ENCODE data around the gene PDE11A. TPM values are rescaled to one million over a fixed set of nuclear protein-coding genes. Genes with fewer than 3 reads are reported as not detected.
"Not testable (repeated sequence)": the region's sequence is repeated elsewhere in the genome, so short reads cannot be mapped to it uniquely, and the experiment has no call there.

PDE11A gene
- total and polyA plus RNA-seq, 9 donors: 0.15 to 2.0 (median 0.42) TPM; not detected in 1

DNA sequence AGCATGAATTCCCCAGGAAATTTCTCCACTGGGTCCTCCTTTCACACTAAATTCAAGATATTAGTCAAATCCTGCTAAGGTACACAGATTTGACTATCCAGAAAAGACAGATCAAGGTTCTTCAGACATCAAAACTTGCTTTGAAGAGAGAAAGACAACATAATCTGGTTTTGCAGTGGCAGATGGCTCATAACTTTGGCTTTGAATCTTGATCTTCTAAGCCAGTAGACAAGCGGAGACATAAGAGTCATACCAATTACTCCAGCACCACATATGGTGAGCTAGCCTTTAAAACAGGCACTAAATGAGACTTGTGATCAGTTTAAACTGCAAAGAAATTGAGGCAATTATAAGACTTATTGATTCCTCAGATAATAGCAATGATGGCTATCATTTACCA lies 29.3 kb downstream of the PDE11A start:
- no peaks in the 10 kb centered on the region for H3K36me3 ChIP-seq
- no peaks in the 10 kb centered on the region for H3K27me3 ChIP-seq
- intact Hi-C loops (cut with DNase I): no loop called here
- DNase-seq: no peak
- no peak overlapping the region for H3K27ac ChIP-seq
- no peaks in the 10 kb centered on the region for H3K4me1 ChIP-seq (ENCODE audit: insufficient read depth)
- H3K4me3 ChIP-seq: no peak overlapping the region
- no peaks in the 10 kb centered on the region for H3K9me3 ChIP-seq
- WGBS, 3 donors: 82 to 95% (median 94%) methylated on average over 1 of the region's 1 CpG
- TF ChIP-seq, protein P1, sequence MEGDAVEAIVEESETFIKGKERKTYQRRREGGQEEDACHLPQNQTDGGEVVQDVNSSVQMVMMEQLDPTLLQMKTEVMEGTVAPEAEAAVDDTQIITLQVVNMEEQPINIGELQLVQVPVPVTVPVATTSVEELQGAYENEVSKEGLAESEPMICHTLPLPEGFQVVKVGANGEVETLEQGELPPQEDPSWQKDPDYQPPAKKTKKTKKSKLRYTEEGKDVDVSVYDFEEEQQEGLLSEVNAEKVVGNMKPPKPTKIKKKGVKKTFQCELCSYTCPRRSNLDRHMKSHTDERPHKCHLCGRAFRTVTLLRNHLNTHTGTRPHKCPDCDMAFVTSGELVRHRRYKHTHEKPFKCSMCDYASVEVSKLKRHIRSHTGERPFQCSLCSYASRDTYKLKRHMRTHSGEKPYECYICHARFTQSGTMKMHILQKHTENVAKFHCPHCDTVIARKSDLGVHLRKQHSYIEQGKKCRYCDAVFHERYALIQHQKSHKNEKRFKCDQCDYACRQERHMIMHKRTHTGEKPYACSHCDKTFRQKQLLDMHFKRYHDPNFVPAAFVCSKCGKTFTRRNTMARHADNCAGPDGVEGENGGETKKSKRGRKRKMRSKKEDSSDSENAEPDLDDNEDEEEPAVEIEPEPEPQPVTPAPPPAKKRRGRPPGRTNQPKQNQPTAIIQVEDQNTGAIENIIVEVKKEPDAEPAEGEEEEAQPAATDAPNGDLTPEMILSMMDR (IDR thresholded peaks at IDR 0.05): no peak
- TF ChIP-seq POLR2A (IDR thresholded peaks at IDR 0.05): no peak
- no peak for TF ChIP-seq EP300 (IDR thresholded peaks at IDR 0.05)

DNA sequence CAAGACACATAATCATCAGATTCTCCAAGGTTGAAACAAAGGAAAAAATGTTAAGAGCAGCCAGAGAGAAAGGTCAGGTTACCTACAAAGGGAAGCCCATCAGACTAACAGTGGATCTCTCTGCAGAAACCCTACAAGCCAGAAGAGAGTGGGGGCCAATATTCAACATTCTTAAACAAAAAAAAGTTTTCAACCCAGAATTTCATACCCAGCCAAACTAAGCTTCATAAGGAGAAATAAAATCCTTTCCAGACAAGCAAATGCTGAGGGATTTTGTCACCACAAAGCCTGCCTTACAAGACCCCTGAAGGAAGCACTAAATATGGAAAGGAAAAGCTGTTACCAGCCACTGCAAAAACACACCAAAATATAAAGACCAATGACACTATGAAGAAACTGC lies 39.0 kb downstream of the PDE11A start:
- H3K36me3 ChIP-seq; intact Hi-C loops (cut with DNase I): not testable (repeated sequence)

DNA sequence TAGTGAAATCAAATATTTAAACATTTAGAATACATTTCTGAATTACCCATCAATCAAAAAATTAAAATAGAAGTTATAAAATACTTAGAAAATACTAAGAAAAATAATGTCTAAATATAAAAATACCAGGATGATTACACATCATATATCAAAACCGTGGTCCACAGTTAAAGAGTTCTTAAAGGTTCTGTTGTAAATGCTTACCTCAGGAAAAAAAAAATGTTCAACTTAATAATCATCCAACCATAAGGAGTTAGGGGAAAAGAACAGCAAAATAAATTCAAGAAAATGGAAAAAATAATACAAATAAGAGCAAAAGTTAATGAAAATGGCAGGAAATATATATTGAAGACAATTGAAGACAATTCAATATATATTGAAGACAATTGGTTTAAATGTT lies 43.2 kb downstream of the PDE11A start:
- WGBS, 3 donors: 67 to 80% (median 71%) methylated on average over 1 of the region's 1 CpG
- intact Hi-C loops (cut with DNase I): no loop called here
- Histone ChIP-seq H3K9me3 (no peaks in the 10 kb centered on the region), H3K36me3 (no peaks in the 10 kb centered on the region), H3K4me3 (no peak overlapping the region), H3K4me1 (ENCODE audit: insufficient read depth) (no peaks in the 10 kb centered on the region), H3K27ac (no peak overlapping the region), H3K27me3 (no peaks in the 10 kb centered on the region)
- no peak for DNase-seq
- TF ChIP-seq POLR2A (IDR thresholded peaks at IDR 0.05): no peak
- TF ChIP-seq, protein P1 (IDR thresholded peaks at IDR 0.05): no peak
- no peak for TF ChIP-seq EP300 (IDR thresholded peaks at IDR 0.05)

More for the DNA sequence above, 39.0 kb downstream of the PDE11A start:
- H3K4me1 ChIP-seq (ENCODE audit: insufficient read depth); H3K4me3 ChIP-seq; H3K27me3 ChIP-seq; H3K27ac ChIP-seq; H3K9me3 ChIP-seq; DNase-seq: not testable (repeated sequence)

DNA sequence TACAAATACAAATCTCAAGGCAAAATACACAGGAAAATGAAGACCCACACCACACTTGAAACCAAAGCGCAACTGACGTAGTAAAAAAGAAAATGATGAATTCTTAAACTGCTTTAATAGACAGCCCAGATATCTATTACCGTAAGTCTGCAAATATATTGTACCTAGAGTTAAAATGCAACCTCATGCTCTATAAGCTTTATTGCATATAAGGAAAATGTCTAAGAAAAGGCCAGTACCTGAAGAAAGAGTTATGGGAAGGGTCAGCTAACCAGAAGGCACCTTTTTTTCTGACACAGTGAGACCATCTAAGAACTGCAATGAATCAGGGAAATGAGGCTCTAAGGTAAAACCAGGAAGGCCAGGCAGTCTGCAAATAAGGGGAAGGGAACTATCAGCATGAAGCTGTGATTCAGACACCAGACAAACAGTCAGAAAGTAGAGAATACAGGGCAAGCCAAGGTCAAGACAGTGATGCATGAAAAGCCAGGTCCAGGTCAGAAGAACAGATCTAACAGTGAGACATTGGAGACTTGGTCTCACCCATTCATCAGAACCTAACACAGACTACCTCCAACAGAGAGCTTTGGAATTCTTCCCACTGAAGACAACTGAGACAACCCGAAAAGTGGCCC lies 46.9 kb downstream of the PDE11A start:
- Histone ChIP-seq H3K4me1 (ENCODE audit: insufficient read depth) (no peaks in the 10 kb centered on the region), H3K4me3 (no peak overlapping the region), H3K27ac (no peak overlapping the region), H3K9me3 (no peaks in the 10 kb centered on the region), H3K27me3 (no peaks in the 10 kb centered on the region), H3K36me3 (no peaks in the 10 kb centered on the region)
- no peak for DNase-seq
- TF ChIP-seq, protein P1 (IDR thresholded peaks at IDR 0.05): no peak
- no peak for TF ChIP-seq EP300 (IDR thresholded peaks at IDR 0.05)
- intact Hi-C loops (cut with DNase I): no loop called here
- 86 to 89% (median 87%) methylated on average over 4 of the region's 4 CpGs for WGBS, 3 donors

DNA sequence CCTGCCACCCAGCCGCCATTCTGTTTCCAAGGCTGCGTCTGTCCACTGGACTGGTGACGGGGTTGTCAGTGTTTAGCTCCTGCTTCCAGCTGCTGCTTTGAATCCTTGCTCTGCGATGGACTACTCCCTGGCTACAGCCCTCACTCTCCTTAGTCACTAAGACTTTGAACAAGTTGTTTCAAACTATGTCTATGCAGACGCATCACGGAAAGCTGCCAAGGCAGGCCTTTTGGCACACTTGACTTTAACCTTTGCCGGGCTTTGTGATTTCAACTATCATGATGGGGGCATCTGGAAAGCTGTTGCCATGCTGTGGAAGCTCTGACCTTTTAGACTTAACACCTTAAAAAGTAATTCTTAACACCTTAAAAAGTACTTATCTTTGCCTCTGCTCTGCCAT lies 54.4 kb downstream of the PDE11A start:
- H3K4me1 ChIP-seq (ENCODE audit: insufficient read depth): no peaks in the 10 kb centered on the region
- WGBS, 3 donors: 81 to 92% (median 90%) methylated on average over 7 of the region's 7 CpGs

More for the DNA sequence above, 54.4 kb downstream of the PDE11A start:
- no peaks in the 10 kb centered on the region for H3K27me3 ChIP-seq
- intact Hi-C loops (cut with DNase I): no loop called here
- TF ChIP-seq EP300 (IDR thresholded peaks at IDR 0.05): no peak
- TF ChIP-seq, protein P1 (IDR thresholded peaks at IDR 0.05): no peak
- TF ChIP-seq POLR2A (IDR thresholded peaks at IDR 0.05): no peak
- H3K36me3 ChIP-seq: no peaks in the 10 kb centered on the region
- H3K9me3 ChIP-seq: no peaks in the 10 kb centered on the region
- no peak for DNase-seq
- H3K27ac ChIP-seq: no peak overlapping the region
- H3K4me3 ChIP-seq: no peak overlapping the region
